PC-3 (cell line): ENCODE measurements around the gene MAML2. TPM values are rescaled to one million over a fixed set of nuclear protein-coding genes. Genes with fewer than 3 reads are reported as not detected.

Experiments
- ATAC-seq: fragments of 200-7000 bp; cut with Tn5 transposase; 2 replicates; pipeline ENCODE4 v1.9.1; 2020; ENCODE audit warnings: mild to moderate bottlenecking, moderate library complexity
- BruUV-seq: library from RNA; stranded (reverse); fragments of 400-500 nt; replicated peaks from 2 replicates; lab custom pipeline; 2021; lab: Mats Ljungman, UMichigan
- CTCF ChIA-PET: fragments of 300-600 bp; sonication (Branson Sonifier 250); formaldehyde crosslinking; loops from one replicate; lab custom pipeline; 2022; ENCODE audit warnings: antibody characterized with exemption; lab: Charles Lee
- POLR2A ChIA-PET: fragments of 300-600 bp; sonication (Branson Sonifier 250); formaldehyde crosslinking; loops from one replicate; lab custom pipeline; 2022; ENCODE audit warnings: antibody characterized with exemption; ENCODE audit not compliant: unreplicated experiment; lab: Charles Lee
- DNase-seq: peaks from one replicate; pipeline ENCODE4 v3.0.0-alpha.2; 2015
- H2AFZ ChIP-seq: fragments of 300-600 bp; sonication (generic); 2 replicates; pipeline ENCODE4 v1.6.0; 2016; ENCODE audit warnings: antibody characterized with exemption, low read length
- H3F3A ChIP-seq: fragments of 300-600 bp; sonication (generic); one replicate; pipeline ENCODE4 v1.6.0; 2017; ENCODE audit warnings: antibody characterized with exemption, low read length, control low read depth, mild to moderate bottlenecking; ENCODE audit not compliant: unreplicated experiment
- H3K27ac ChIP-seq: fragments of 300-600 bp; sonication (generic); 2 replicates; pipeline ENCODE4 v1.5.1; 2016; ENCODE audit warnings: mild to moderate bottlenecking, low read length
- H3K27me3 ChIP-seq: fragments of 300-600 bp; sonication (generic); 2 replicates; pipeline ENCODE4 v1.6.1; 2016; ENCODE audit warnings: low read length, mixed read lengths
- H3K36me3 ChIP-seq: fragments of 300-600 bp; sonication (generic); 2 replicates; pipeline ENCODE4 v1.6.1; 2016; ENCODE audit warnings: low read depth, mixed run types, low read length, mixed read lengths
- H3K4me1 ChIP-seq: fragments of 300-600 bp; sonication (generic); 2 replicates; pipeline ENCODE4 v1.5.1; 2016; ENCODE audit warnings: low read length; ENCODE audit not compliant: insufficient read depth
- H3K4me2 ChIP-seq: fragments of 300-600 bp; sonication (generic); 2 replicates; pipeline ENCODE4 v1.6.0; 2016; ENCODE audit warnings: low read length
- H3K4me3 ChIP-seq: fragments of 300-600 bp; sonication (generic); 2 replicates; pipeline ENCODE4 v1.5.1; 2016; ENCODE audit warnings: mild to moderate bottlenecking, low read length, mixed read lengths
- H3K79me2 ChIP-seq: fragments of 300-600 bp; sonication (generic); 2 replicates; pipeline ENCODE4 v1.6.1; 2017; ENCODE audit warnings: low read length, mixed read lengths
- H3K9ac ChIP-seq: fragments of 300-600 bp; sonication (generic); 2 replicates; pipeline ENCODE4 v1.6.0; 2016; ENCODE audit warnings: mild to moderate bottlenecking, low read length
- H3K9me2 ChIP-seq: fragments of 300-600 bp; sonication (generic); replicated peaks from 2 replicates; pipeline ENCODE4 v1.6.1; 2016; ENCODE audit warnings: mixed run types, low read length, mixed read lengths
- H3K9me3 ChIP-seq: fragments of 300-600 bp; sonication (generic); 2 replicates; pipeline ENCODE4 v1.6.1; 2016; ENCODE audit warnings: low read length, mixed read lengths
- H4K20me1 ChIP-seq: fragments of 300-600 bp; sonication (generic); 2 replicates; pipeline ENCODE4 v1.6.1; 2016; ENCODE audit warnings: low read length, mixed read lengths
- EZH2 ChIP-seq: fragments of 300-600 bp; sonication (generic); IDR thresholded peaks from one replicate; pipeline ENCODE4 v1.6.1; 2017; ENCODE audit warnings: antibody characterized with exemption, mild to moderate bottlenecking, low read length; ENCODE audit not compliant: unreplicated experiment
- EZH2phosphoT487 ChIP-seq: fragments of 300-600 bp; sonication (generic); IDR thresholded peaks from 2 replicates; pipeline ENCODE4 v1.6.1; 2018; ENCODE audit warnings: mild to moderate bottlenecking, antibody characterized with exemption, low read length, borderline replicate concordance
- intact Hi-C: fragments of 100-400 bp; cut with micrococcal nuclease; formaldehyde crosslinking; loops from 2 replicates; pipeline ENCODE4 v1.9.0; 2023
- total RNA-seq: library from RNA; depleted of rRNA; stranded (reverse); fragments of >200 nt; gene quantifications from 2 replicates; pipeline ENCODE4 v1.2.3, GENCODE V29; 2014
- TF ChIP-seq, protein P1 (sequence below): fragments of 300-600 bp; sonication (generic); conservative IDR thresholded peaks from 2 replicates; pipeline ENCODE4 v1.5.1; 2017; ENCODE audit warnings: antibody characterized with exemption, low read depth, mild to moderate bottlenecking, low read length

The MAML2 gene
- total RNA-seq, 1 experiment from 2014 or later, result 10.9 TPM

DNA sequence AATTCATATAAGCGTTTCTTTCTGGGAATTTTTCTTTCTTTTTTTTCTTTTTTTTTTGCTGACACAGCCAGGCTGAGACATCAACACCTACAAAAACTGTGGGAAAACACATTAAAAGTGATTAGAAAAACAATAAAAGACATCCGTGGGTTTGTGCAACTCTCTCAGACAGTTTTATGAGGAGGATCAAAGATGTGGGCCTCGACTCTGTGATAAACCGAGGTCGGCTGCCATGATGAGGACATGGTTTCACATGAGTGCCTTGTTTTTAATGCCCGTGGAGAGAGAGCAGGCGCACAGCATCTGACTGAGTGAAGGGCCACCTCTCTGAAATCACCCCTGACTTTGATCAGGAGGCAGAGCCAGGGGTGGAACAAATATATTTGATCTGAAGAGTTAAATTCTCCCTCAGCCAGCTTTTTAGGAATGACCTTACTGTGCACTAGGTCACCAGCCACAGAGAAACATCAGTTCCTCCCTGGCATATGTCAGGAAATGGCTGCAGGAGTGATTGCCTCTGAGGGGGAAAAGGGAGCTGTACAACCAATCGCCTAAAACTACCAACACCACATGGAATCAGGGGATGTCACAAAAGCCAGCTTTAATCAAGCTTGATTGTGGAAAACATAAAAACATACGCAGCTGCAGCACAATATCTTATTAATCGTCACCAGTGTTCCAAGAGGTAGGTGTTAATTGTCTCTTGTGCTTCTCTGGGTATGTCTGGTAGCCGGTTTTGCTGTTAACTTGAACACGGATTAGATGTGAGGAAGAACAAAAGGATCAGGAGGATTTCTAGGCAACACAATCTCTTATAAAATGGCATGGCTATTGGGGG, 164.7 kb downstream of the MAML2 start:
- H2AFZ ChIP-seq, result no peak overlapping the region
- no peak overlapping the region for H3K9ac ChIP-seq
- ATAC-seq (no peak), DNase-seq (no peak)
- H3K4me3 ChIP-seq, result no peak overlapping the region
- TF ChIP-seq, protein P1, sequence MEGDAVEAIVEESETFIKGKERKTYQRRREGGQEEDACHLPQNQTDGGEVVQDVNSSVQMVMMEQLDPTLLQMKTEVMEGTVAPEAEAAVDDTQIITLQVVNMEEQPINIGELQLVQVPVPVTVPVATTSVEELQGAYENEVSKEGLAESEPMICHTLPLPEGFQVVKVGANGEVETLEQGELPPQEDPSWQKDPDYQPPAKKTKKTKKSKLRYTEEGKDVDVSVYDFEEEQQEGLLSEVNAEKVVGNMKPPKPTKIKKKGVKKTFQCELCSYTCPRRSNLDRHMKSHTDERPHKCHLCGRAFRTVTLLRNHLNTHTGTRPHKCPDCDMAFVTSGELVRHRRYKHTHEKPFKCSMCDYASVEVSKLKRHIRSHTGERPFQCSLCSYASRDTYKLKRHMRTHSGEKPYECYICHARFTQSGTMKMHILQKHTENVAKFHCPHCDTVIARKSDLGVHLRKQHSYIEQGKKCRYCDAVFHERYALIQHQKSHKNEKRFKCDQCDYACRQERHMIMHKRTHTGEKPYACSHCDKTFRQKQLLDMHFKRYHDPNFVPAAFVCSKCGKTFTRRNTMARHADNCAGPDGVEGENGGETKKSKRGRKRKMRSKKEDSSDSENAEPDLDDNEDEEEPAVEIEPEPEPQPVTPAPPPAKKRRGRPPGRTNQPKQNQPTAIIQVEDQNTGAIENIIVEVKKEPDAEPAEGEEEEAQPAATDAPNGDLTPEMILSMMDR, result no peak
- ChIA-PET POLR2A (no interaction called here), CTCF (no interaction called here)
- H3K4me1 ChIP-seq, result no peaks in the 10 kb centered on the region
- H4K20me1 ChIP-seq, result no peaks in the 10 kb centered on the region
- intact Hi-C loops, result no loop called here
- BruUV-seq, result no TSS peak
- no peaks in the 10 kb centered on the region for H3K79me2 ChIP-seq
- H3K27me3 ChIP-seq, result no peaks in the 10 kb centered on the region
- H3K36me3 ChIP-seq, result no peaks in the 10 kb centered on the region
- no peaks in the 10 kb centered on the region for H3K9me2 ChIP-seq
- H3K27ac ChIP-seq, result no peak overlapping the region
- no peak overlapping the region for H3K4me2 ChIP-seq
- no peaks in the 10 kb centered on the region for H3F3A ChIP-seq
- no peaks in the 10 kb centered on the region for H3K9me3 ChIP-seq

DNA sequence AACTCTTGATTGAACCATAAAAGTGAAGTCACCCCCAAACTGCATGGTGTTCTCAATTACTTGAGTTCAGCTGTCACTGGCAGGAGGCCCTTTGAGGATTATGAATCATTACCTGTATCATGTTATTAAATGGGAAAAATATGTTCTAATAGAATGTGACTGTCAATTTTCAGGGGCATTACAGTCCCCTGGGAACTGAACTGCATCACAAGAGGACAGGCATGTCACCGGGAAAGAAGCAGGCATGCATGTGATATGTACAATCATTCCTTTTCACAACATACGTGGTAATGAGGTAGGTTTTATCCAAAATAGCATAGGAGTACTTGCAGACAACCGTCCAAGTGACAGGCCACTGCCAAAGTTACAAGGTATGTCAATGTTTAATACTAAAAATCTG, 165.8 kb downstream of the MAML2 start:
- no peak overlapping the region for H2AFZ ChIP-seq
- POLR2A ChIA-PET, result no interaction called here
- DNase-seq (no peak), ATAC-seq (no peak)
- H3K9me2 ChIP-seq, result no peaks in the 10 kb centered on the region
- CTCF ChIA-PET, result no interaction called here
- TF ChIP-seq, protein P1, result no peak
- TF ChIP-seq EZH2phosphoT487 (no peak), EZH2 (no peak)
- no peak overlapping the region for H3K4me2 ChIP-seq
- no peak overlapping the region for H3K27ac ChIP-seq
- intact Hi-C loops, result no loop called here
- H3K36me3 ChIP-seq, result no peaks in the 10 kb centered on the region
- H3F3A ChIP-seq, result no peaks in the 10 kb centered on the region
- no peaks in the 10 kb centered on the region for H3K79me2 ChIP-seq
- no peak overlapping the region for H3K9ac ChIP-seq
- H4K20me1 ChIP-seq, result no peaks in the 10 kb centered on the region
- BruUV-seq, result no TSS peak
- H3K27me3 ChIP-seq, result no peaks in the 10 kb centered on the region
- H3K4me3 ChIP-seq, result no peak overlapping the region
- no peaks in the 10 kb centered on the region for H3K9me3 ChIP-seq
- no peaks in the 10 kb centered on the region for H3K4me1 ChIP-seq

DNA sequence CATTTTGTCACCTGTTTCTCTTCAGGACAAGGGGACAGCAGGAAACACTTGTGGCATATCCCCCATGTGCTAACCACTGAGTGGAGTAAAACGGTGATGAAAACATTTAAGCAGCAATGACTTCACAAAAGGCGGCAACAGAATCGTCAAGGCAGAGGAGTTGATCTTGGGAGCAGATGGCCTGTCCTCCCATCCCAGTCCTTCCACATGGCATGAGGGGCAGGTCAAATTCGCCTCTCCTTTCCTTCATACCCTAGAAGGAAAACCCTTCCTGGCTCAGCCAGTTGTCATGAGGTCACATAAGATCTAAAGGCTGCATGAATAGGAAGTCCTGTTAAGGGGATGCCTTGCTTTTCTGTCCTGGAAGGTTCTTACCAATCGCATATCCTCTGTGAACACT, 169.1 kb downstream of the MAML2 start:
- Histone ChIP-seq H3K9ac (no peak overlapping the region), H3K27me3 (no peaks in the 10 kb centered on the region), H3K4me3 (no peak overlapping the region), H2AFZ (no peak overlapping the region), H3K9me3 (no peaks in the 10 kb centered on the region), H3K36me3 (no peaks in the 10 kb centered on the region), H3F3A (no peaks in the 10 kb centered on the region), H3K4me2 (no peak overlapping the region), H4K20me1 (no peaks in the 10 kb centered on the region), H3K9me2 (no peaks in the 10 kb centered on the region), H3K4me1 (peaks cover 5% of the 10 kb centered on the region), H3K27ac (no peak overlapping the region), H3K79me2 (no peaks in the 10 kb centered on the region)
- DNase-seq (no peak), ATAC-seq (no peak)
- intact Hi-C loops, result no loop called here
- ChIA-PET POLR2A (no interaction called here), CTCF (no interaction called here)
- BruUV-seq, result no TSS peak
- no peak for TF ChIP-seq EZH2phosphoT487
- TF ChIP-seq, protein P1, result no peak
- no peak for TF ChIP-seq EZH2
